Right lobe of liver (tissue), 4 donors: ENCODE results near the gene LCE6A.

Source experiments
- CTCF ChIP-seq, 4 donors: fragments of 200-600 bp in 3 of 4; fragments of 450-650 bp in 1 of 4; IDR thresholded peaks; one replicate each; pipeline versions ENCODE4 v1.5.1 to v1.8.0; 2016 to 2022; ENCODE audit warnings: antibody characterized with exemption in 4 of 4, mild to moderate bottlenecking in 2 of 4
- POLR2A ChIP-seq: fragments of 450-650 bp; IDR thresholded peaks from one replicate; pipeline ENCODE4 v1.6.1; 2017; ENCODE audit warnings: antibody characterized with exemption, mild to moderate bottlenecking
- donor health status: DM: no; HTN: no; CAD: no.
- donor health status: DM: no; HTN: no; CAD: no.
- donor health status: DM: no; HTN: yes; CAD: no.

- TF ChIP-seq POLR2A (no peak), CTCF (IDR thresholded peaks at IDR 0.05) (peak in 1 of 4 donors; percentile 0)
These were observed 29.1 kb downstream of the LCE6A start for GRCh38 chr1:152871731-152872126.
